GM23338 (cell line): ENCODE results near the gene MARCHF5. TPM values are rescaled to one million over a fixed set of nuclear protein-coding genes. Genes with fewer than 3 reads are reported as not detected.

Experiments used
- ATAC-seq: fragments of 200-7000 bp; cut with Tn5 transposase; 3 replicates; pipeline ENCODE4 v1.9.1; 2020
- DNase-seq: peaks from one replicate; pipeline ENCODE4 v3.0.0-alpha.2; 2015; ENCODE audit warnings: low spot score
- H2AFZ ChIP-seq: fragments of 200-600 bp; sonication (generic); 2 replicates; pipeline ENCODE4 v1.8.0; 2016; ENCODE audit warnings: antibody characterized with exemption, mild to moderate bottlenecking, moderate library complexity
- H3F3A ChIP-seq: fragments of 200-600 bp; sonication (generic); replicated peaks from 2 replicates; pipeline ENCODE4 v1.8.0; 2017; ENCODE audit warnings: antibody characterized with exemption, mixed run types, low read depth
- H3K27ac ChIP-seq: fragments of 200-600 bp; sonication (generic); 2 replicates; pipeline ENCODE4 v1.6.1; 2016; ENCODE audit warnings: low read depth
- H3K27me3 ChIP-seq: fragments of 200-600 bp; sonication (generic); 2 replicates; pipeline ENCODE4 v1.8.0; 2016; ENCODE audit warnings: mild to moderate bottlenecking, mixed run types, moderate library complexity; ENCODE audit not compliant: insufficient read depth
- H3K36me3 ChIP-seq: fragments of 200-600 bp; sonication (generic); 2 replicates; pipeline ENCODE4 v1.8.0; 2016; ENCODE audit warnings: mild to moderate bottlenecking; ENCODE audit not compliant: insufficient read depth
- H3K4me1 ChIP-seq: fragments of 200-600 bp; sonication (generic); 2 replicates; pipeline ENCODE4 v1.8.0; 2016; ENCODE audit warnings: mild to moderate bottlenecking, moderate library complexity; ENCODE audit not compliant: insufficient read depth
- H3K4me2 ChIP-seq: fragments of 200-600 bp; sonication (generic); 2 replicates; pipeline ENCODE4 v1.7.1; 2017; ENCODE audit warnings: mixed run types
- H3K4me3 ChIP-seq: fragments of 200-600 bp; sonication (generic); 2 replicates; pipeline ENCODE4 v1.6.1; 2016; ENCODE audit warnings: mixed run types
- H3K79me2 ChIP-seq: fragments of 200-600 bp; sonication (generic); replicated peaks from 2 replicates; pipeline ENCODE4 v1.8.0; 2017; ENCODE audit warnings: mild to moderate bottlenecking; ENCODE audit not compliant: insufficient read depth
- H3K9me2 ChIP-seq: fragments of 200-600 bp; sonication (generic); 2 replicates; pipeline ENCODE4 v1.8.0; 2017; ENCODE audit not compliant: insufficient read depth
- H4K20me1 ChIP-seq: fragments of 200-600 bp; sonication (generic); replicated peaks from 2 replicates; pipeline ENCODE4 v1.8.0; 2017; ENCODE audit warnings: mild to moderate bottlenecking; ENCODE audit not compliant: insufficient read depth
- H3K27ac Mint-ChIP-seq: 2 replicates; pipeline ENCODE4 v1.8.0; 2020; ENCODE audit warnings: inconsistent platforms, mild to moderate bottlenecking, moderate library complexity, mixed read lengths
- H3K27me3 Mint-ChIP-seq: 3 replicates; pipeline ENCODE4 v1.8.0; 2022; ENCODE audit warnings: low read depth, mild to moderate bottlenecking, moderate library complexity, mixed read lengths, inconsistent platforms; ENCODE audit not compliant: insufficient read depth, poor library complexity
- H3K36me3 Mint-ChIP-seq: 3 replicates; pipeline ENCODE4 v1.8.0; 2021; ENCODE audit warnings: low read depth, mild to moderate bottlenecking, inconsistent platforms, moderate library complexity, mixed read lengths
- H3K4me1 Mint-ChIP-seq: 3 replicates; pipeline ENCODE4 v1.8.0; 2020; ENCODE audit warnings: mild to moderate bottlenecking, inconsistent platforms, mixed read lengths
- H3K4me3 Mint-ChIP-seq: 3 replicates; pipeline ENCODE4 v1.8.0; 2021; ENCODE audit warnings: moderate library complexity, mild to moderate bottlenecking, inconsistent platforms, mixed read lengths
- H3K9me3 Mint-ChIP-seq: 3 replicates; pipeline ENCODE4 v1.8.0; 2020; ENCODE audit warnings: moderate library complexity, mild to moderate bottlenecking, inconsistent platforms, mixed read lengths
- CREB1 ChIP-seq: fragments of 250-450 bp; sonication (Bioruptor Pico); IDR thresholded peaks from 2 replicates; pipeline ENCODE4 v1.5.0; 2020; ENCODE audit warnings: low read depth, mild to moderate bottlenecking, moderate library complexity
- CTCF ChIP-seq, 2 experiments: fragments of 200-600 bp in 1 of 2; sonication (generic) in 1 of 2; conservative IDR thresholded peaks; 2 replicates each; pipeline versions ENCODE4 v1.5.1 to v1.6.1; 2016 to 2017; ENCODE audit warnings: antibody characterized with exemption in 2 of 2, low read depth in 2 of 2, mild to moderate bottlenecking in 2 of 2, moderate library complexity in 1 of 2
- EZH2 ChIP-seq: fragments of 200-600 bp; sonication (generic); IDR thresholded peaks from one replicate; pipeline ENCODE4 v1.8.0; 2017; ENCODE audit warnings: antibody characterized with exemption, mild to moderate bottlenecking, low read depth; ENCODE audit not compliant: unreplicated experiment
- EZH2phosphoT487 ChIP-seq: fragments of 200-600 bp; sonication (generic); IDR thresholded peaks from one replicate; pipeline ENCODE4 v1.8.1; 2018; ENCODE audit warnings: antibody characterized with exemption; ENCODE audit not compliant: unreplicated experiment
- JUNB ChIP-seq: IDR thresholded peaks from one replicate; pipeline ENCODE4 v1.6.1; 2016; ENCODE audit warnings: antibody characterized with exemption; ENCODE audit not compliant: unreplicated experiment
- NANOG ChIP-seq: IDR thresholded peaks from 2 replicates; pipeline ENCODE4 v1.6.1; 2016; ENCODE audit warnings: antibody characterized with exemption, borderline replicate concordance
- POLR2AphosphoS5 ChIP-seq: IDR thresholded peaks from 2 replicates; pipeline ENCODE4 v1.6.1; 2016; ENCODE audit warnings: antibody characterized with exemption, low read depth
- REST ChIP-seq: IDR thresholded peaks from one replicate; pipeline ENCODE4 v1.6.1; 2018; ENCODE audit warnings: antibody characterized with exemption; ENCODE audit not compliant: unreplicated experiment
- STAT1 ChIP-seq: IDR thresholded peaks from one replicate; pipeline ENCODE4 v1.6.1; 2016; ENCODE audit warnings: antibody characterized with exemption; ENCODE audit not compliant: unreplicated experiment
- ZNF114 ChIP-seq: fragments of 250-450 bp; sonication (Bioruptor Pico); IDR thresholded peaks from 2 replicates; pipeline ENCODE4 v1.5.0; 2020; ENCODE audit warnings: mild to moderate bottlenecking, moderate library complexity
- ZNF331 ChIP-seq: fragments of 250-450 bp; sonication (Bioruptor Pico); IDR thresholded peaks from 2 replicates; pipeline ENCODE4 v1.5.0; 2020; ENCODE audit warnings: low read depth, mild to moderate bottlenecking, moderate library complexity
- ZNF462 ChIP-seq: fragments of 250-450 bp; sonication (Bioruptor Pico); IDR thresholded peaks from 2 replicates; pipeline ENCODE4 v1.5.0; 2020; ENCODE audit warnings: mild to moderate bottlenecking, moderate library complexity
- polyA plus RNA-seq: library from polyadenylated mRNA; unstranded; fragments of >200 nt; fragmentation: Nextera tagmentation; extraction: Ambion mirVana; gene quantifications from 2 replicates; pipeline ENCODE4 v1.2.1, GENCODE V29; 2016
- total RNA-seq: library from RNA; depleted of rRNA; stranded (reverse); fragments of >200 nt; shearing (Covaris generic); gene quantifications from 2 replicates; pipeline ENCODE4 v1.2.3, GENCODE V29; 2014
- TF ChIP-seq, protein P1 (sequence below): IDR thresholded peaks from 2 replicates; pipeline ENCODE4 v1.6.1; 2016; ENCODE audit warnings: antibody characterized with exemption

Gene MARCHF5
- total and polyA plus RNA-seq, 2 experiments from 2014 or later, result 12.9 to 14.2 TPM

- Mint-ChIP-seq H3K9me3 (peaks cover 9% of the 10 kb centered on the region; the same call in 2 of the 3 replicates), H3K4me3 (no peak overlapping the region), H3K27me3 (peaks cover 9% of the 10 kb centered on the region), H3K36me3 (peaks cover 5% of the 10 kb centered on the region; the same call in 2 of the 3 replicates), H3K4me1 (peaks cover 6% of the 10 kb centered on the region), H3K27ac (no peak overlapping the region)
- H2AFZ ChIP-seq, result peak overlapping the region; percentile 43; the same call in 1 of the 2 replicates
- H3K9me2 ChIP-seq, result no peaks in the 10 kb centered on the region
- H3K36me3 ChIP-seq, result no peaks in the 10 kb centered on the region
- no peaks in the 10 kb centered on the region for H3F3A ChIP-seq
- H4K20me1 ChIP-seq, result no peaks in the 10 kb centered on the region
- ATAC-seq (peak; percentile 48; the same call in 2 of the 3 replicates), DNase-seq (no peak)
- no peaks in the 10 kb centered on the region for H3K4me1 ChIP-seq
- H3K27me3 ChIP-seq, result no peaks in the 10 kb centered on the region
- H3K79me2 ChIP-seq, result no peaks in the 10 kb centered on the region
- TF ChIP-seq ZNF331 (no peak), CREB1 (CRISPR knock-in tag) (no peak), STAT1 (no peak), CTCF (conservative IDR thresholded peaks at IDR 0.05; ENCODE audit: low read depth in 2 of 2) (no peak), NANOG (no peak), ZNF114 (CRISPR knock-in tag) (no peak), ZNF462 (CRISPR knock-in tag) (no peak), JUNB (no peak), REST (no peak), POLR2AphosphoS5 (no peak), EZH2 (no peak), EZH2phosphoT487 (no peak)
- TF ChIP-seq, protein P1, sequence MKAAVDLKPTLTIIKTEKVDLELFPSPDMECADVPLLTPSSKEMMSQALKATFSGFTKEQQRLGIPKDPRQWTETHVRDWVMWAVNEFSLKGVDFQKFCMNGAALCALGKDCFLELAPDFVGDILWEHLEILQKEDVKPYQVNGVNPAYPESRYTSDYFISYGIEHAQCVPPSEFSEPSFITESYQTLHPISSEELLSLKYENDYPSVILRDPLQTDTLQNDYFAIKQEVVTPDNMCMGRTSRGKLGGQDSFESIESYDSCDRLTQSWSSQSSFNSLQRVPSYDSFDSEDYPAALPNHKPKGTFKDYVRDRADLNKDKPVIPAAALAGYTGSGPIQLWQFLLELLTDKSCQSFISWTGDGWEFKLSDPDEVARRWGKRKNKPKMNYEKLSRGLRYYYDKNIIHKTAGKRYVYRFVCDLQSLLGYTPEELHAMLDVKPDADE, result no peak
- H3K27ac ChIP-seq, result no peak overlapping the region
- H3K4me2 ChIP-seq, result no peak overlapping the region
- H3K4me3 ChIP-seq, result no peak overlapping the region
These were observed 104.3 kb downstream of the MARCHF5 start for GRCh38 chr10:92395271-92395670.
